Stimulated activated CD4-positive, alpha-beta T cell treated with anti-CD3 and anti-CD28 coated beads, Interleukin-1b, Interleukin-23, amount 100 ng/mL, for 1 hour (primary cell): ENCODE data around the gene WBP2.

ENCODE experiments used
- DNase-seq, 2 donors: peaks; one replicate each; pipeline ENCODE4 v3.0.0-alpha.2; 2020; ENCODE audit warnings: low read depth in 2 of 2

WBP2 gene

GRCh38 chr17:75828741-75829140, 26.4 kb downstream of the WBP2 start:
- DNase-seq: no peak

GRCh38 chr17:75828076-75828400, 27.1 kb downstream of the WBP2 start:
- no peak for DNase-seq

DNA sequence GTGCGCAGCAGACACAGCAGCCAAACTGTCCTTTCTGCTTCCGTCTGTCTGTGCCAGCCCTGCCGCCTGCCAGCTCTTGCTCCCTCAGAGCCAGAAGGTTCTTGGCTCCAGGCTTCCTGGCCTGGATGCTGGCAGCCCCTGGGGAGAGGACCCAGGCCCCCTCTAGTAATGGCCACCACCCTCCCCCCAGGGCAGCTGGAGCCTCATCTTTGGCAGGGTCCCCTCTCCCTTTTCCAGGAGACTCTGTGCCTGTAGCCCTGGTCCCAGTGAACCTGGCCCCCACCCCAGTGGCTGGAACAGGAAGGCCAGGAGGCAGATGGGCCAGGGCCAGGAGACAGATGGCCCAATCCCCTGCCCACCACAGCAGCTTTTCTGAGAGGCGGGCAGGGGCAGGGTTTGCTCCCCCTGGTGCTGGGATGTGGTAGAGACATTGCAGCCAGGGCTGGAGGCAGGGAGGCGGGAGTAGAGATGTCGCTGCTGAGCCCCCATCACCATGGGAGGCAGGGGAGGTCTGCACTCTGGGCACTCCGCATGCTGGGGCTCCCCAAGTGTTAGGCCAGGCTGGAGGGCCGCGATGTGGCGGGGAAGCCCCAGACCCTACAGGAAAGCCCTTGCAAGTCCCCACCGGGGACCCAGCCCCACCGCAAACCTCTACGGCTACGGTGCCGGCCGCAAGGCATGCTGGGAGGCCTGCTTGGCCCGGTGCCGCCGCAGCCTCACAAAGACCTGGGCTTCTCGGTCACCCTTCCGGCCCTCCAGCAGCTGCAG, 27.6 kb downstream of the WBP2 start:
- peak in 1 of 2 donors; percentile 55 for DNase-seq

GRCh38 chr17:75826561-75827307, 28.4 kb downstream of the WBP2 start:
- no peak for DNase-seq

DNA sequence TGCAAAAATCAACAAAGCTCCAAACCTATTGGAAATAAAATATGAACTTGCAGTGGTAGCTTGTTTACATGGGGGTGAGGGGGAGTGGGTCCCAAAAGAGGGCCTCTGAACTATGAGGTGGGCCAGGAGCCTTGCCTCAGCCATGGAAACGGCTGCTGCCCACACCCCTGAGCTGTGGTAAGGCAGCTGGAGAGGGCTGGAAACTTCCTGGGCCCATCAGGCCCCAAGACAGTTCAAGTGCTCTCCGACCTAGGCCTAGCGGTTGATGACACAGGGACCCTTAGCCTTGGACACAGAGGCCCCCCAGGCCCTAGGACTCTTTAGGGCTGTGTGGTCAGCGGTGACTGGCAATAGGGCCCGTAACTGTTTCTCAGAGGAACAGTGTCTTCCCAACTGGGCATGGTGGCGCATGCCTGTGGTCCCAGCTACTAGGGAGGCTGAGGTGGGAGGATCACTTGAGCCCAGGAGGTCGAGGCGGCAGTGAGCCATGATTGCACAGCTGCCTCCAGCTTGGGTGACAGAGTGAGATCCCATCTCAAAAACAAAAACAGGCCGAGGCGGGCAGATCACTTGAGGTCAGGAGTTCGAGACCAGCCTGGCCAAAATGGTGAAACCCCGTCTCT, 29.3 kb downstream of the WBP2 start:
- no peak for DNase-seq

DNA sequence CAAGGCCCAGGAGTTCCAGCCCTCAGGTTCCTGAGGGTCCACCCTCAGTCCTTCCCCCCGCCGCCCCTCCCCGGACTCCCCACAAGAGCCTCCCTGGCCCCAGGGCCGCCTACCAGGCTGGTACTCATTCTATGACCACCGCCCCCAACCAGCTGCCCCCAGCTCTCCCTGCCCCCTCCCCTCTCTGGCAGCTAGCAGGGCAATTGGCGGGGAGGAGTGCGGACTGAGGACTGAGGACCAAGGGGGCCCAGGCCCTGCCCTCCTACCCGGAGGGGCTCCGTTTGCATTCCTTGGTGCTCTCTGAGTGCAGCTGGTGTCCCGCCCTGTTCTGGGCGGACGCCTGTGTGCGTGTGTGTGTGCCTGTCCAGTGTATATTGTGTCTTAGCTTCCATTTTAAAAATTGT, 30.0 kb downstream of the WBP2 start:
- no peak for DNase-seq

GRCh38 chr17:75824666-75825065, 30.5 kb downstream of the WBP2 start:
- no peak for DNase-seq

DNA sequence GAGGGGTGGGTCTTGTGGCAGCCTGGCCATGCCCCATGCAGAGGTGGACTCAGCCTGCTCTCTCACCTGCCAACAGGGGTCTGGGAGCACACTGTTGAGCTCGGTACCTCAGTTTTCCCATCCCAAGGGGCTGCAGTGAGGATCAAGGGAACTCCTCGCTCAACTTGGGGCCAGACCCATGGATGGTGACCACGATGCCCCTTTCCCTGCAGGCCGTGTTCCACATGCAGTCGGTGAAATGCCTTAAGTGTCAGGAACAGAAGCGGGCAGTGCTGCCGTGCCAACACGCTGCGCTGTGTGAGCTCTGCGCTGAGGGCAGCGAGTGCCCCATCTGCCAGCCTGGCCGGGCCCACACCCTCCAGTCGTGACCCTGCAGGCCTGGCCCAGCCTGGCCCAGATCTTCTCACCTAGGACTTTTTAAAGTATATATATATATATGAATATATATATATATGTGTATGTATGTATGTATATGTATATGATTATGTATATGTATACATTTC, 31.0 kb downstream of the WBP2 start:
- DNase-seq: no peak

- no peak for DNase-seq
These were observed 31.7 kb downstream of the WBP2 start for GRCh38 chr17:75823257-75824041.

GRCh38 chr17:75822800-75823166, 32.4 kb downstream of the WBP2 start:
- no peak for DNase-seq

DNA sequence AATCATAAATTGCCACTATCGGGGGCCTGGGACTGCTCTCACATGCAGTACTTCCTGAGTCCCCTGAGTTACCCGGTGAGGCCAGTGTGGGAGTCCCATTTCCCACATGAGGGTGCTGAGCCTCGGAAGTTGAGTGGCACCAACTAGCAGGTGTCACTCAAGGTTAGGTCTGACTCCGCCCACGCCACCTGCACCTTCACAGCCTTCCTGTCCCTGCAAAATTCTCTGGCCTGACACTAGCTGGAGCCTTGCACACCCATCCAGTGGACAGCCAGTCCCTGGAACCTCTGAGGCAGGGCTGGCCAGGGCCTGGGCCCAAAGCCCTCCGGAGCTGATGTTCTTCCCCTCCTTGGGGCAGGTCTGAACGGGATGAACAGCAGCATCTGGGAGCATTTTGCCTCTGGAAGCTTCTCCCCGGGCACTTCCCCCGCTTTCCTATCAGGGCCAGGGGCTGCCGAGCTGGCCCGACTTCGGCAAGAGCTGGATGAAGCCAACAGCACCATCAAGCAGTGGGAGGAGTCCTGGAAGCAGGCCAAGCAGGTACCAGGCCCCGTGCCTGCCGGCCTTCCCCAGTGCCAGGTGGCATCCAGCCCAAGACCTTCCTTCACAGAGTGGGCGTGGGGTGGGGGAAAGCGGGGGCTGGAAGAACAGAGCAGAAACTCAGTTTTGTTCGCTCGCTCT, 32.9 kb downstream of the WBP2 start:
- DNase-seq: no peak

- no peak for DNase-seq
These were observed 33.6 kb downstream of the WBP2 start for GRCh38 chr17:75821552-75821951.

DNA sequence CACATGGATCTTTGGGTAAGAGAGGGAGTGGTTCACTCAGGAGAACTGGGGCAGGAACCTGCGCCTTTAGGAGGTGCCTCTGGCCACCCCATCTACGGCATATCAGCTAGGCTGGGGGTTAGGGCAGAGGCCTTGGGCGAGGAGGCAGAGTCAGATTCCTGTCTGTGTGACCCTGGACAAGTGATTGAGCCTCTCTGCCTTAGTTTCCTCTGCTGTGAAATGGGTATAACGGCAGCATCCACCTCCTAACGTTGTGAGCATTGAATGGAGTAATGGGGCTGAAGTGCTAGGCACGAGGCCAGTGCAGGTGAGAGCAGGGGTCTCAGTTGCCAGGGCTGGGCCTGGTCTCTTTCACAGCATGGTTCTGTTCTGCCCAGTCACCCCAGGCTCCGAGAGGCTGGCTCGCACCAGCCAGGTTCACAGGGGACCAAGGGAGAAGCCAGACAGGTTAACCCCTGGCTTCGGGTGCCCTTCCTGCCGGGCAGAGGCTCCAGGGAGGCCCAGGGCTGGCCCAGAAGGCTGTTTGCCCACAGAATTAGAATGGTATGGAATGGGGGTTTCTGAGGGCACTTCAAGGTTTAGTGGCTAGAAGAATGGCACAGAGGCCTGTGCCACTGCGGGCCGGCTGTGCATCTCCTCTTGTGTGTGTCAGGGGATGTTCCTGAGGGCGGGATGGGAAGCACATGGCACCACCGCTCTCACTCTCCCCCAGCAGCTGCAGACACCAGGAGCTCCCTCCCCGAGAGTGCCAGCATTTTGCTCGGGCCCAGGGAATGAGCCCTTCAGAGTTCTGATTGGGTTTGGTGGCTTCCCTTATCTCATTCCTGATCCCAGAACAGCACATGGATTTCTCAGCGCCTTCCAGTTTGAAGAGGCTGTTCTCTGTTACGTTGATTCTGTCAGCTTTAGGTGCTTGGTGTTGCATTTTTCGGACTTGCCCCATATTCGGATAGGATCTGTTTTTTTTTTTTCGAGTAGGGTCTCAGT, 34.7 kb downstream of the WBP2 start:
- no peak for DNase-seq

DNA sequence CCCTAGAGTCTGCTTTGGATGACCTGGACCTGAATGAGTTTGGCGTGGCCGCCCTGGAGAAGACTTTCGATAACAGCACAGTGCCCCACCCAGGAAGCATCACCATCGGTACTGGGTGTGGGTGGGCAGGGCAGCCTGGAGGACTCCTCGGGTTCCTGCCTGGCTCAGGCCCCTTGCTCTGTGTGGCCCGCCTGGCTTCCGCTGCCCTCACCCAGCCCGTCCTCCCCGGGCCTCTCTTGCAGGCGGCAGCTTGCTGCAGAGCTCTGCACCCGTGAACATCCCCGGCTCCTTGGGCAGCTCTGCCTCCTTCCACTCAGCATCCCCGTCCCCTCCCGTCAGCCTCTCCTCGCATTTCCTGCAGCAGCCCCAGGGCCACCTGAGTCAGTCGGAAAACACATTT, 35.5 kb downstream of the WBP2 start:
- DNase-seq: no peak

DNA sequence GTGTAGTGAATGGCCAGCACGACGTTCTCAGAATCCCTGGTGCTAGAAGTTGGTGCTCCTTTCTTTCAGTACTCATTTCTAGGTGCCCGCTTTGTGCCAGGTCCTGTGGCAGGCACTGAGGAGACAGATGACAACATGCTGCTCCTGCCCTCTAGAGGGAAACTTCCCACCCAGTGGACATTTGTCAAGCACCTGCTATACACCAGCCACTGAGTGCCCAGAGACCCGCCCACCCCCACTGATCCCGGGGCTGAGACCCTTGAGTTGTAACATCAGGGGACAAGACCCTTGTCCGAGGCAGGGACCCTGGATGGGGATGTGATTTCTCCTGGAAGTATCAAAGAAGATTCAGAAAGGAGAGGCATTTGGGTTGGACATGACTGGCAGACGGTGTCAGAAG, 36.0 kb downstream of the WBP2 start:
- no peak for DNase-seq

GRCh38 chr17:75818326-75818885, 36.7 kb downstream of the WBP2 start:
- DNase-seq: no peak

- DNase-seq: no peak
These were observed 37.6 kb downstream of the WBP2 start for GRCh38 chr17:75817571-75817970.

GRCh38 chr17:75816693-75817092, 38.4 kb downstream of the WBP2 start:
- DNase-seq: no peak

- no peak for DNase-seq
These were observed 39.7 kb downstream of the WBP2 start for GRCh38 chr17:75815399-75815798.

DNA sequence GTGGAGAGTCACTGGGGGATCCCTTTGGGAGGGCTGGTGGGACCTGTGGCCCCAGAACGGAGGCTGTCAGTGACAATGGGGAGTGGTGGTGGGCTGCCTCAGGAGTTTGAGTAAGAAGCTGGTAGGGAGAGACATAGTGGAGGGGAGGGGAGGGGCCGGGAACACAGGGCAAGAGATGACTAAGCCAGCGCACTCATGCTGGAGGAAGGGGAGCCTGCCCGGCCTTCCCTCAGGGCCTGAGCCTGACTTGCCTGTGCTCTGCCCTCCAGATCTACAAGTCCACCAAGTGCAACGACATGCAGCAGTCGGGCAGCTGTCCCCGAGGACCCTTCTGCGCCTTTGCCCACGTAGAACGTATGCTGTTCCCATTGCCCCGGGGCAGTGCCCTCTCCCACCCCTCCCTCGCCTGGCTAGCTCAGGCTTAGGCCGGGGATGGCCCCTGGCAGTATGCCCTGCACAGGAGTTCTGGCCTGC, 40.2 kb downstream of the WBP2 start:
- no peak for DNase-seq
